Ovary (tissue), 3 donors: ENCODE results near the gene SLC4A3.

Experiments used
- EP300 ChIP-seq: sonication (generic); formaldehyde crosslinking; IDR thresholded peaks from one replicate; pipeline ENCODE4 v1.6.1; 2017; ENCODE audit warnings: antibody characterized with exemption
- POLR2A ChIP-seq: fragments of 450-650 bp; IDR thresholded peaks from one replicate; pipeline ENCODE4 v1.6.1; 2017; ENCODE audit warnings: antibody characterized with exemption, mild to moderate bottlenecking, moderate library complexity
- TF ChIP-seq, protein P1 (sequence below), 3 donors: fragments of 450-650 bp in 2 of 3; fragments of 200-600 bp in 1 of 3; IDR thresholded peaks; one replicate each; pipeline versions ENCODE4 v1.5.1 to v1.8.0; 2016 to 2022; ENCODE audit warnings: antibody characterized with exemption in 3 of 3, mild to moderate bottlenecking in 1 of 3
- donor health status: DM: no; HTN: no; CAD: no.

DNA sequence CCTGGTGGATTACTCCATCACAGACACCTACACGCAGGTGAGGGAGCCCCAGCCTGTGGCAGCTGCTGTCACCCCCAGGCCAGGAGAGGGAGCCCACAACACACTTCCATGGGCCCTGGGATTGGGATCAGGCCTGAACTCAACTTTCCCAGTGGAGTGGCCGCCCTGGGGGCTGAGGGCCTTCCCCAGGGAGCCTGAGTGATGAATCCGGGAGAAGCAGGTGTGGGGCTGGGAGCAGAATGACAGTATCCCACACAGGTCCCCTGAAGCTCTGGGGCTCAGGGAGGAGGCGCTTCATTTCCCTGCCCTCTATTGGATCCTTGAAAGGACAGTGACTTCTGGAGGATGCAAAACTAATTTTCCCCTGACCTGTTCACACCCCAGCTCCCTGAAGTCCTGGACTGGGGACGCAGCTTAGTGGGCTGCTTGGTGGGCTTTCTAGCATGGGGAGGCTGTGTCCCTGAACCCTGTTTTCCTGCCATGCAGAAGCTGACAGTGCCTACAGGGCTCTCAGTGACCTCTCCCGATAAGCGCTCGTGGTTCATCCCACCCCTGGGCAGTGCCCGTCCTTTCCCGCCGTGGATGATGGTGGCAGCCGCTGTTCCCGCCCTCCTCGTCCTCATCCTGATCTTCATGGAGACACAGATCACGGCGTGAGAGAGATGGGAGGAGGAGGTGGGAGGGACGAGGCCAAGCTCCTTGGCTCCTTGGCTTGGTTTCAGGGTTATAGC is 11.0 kb downstream of the SLC4A3 start:
- TF ChIP-seq, protein P1, sequence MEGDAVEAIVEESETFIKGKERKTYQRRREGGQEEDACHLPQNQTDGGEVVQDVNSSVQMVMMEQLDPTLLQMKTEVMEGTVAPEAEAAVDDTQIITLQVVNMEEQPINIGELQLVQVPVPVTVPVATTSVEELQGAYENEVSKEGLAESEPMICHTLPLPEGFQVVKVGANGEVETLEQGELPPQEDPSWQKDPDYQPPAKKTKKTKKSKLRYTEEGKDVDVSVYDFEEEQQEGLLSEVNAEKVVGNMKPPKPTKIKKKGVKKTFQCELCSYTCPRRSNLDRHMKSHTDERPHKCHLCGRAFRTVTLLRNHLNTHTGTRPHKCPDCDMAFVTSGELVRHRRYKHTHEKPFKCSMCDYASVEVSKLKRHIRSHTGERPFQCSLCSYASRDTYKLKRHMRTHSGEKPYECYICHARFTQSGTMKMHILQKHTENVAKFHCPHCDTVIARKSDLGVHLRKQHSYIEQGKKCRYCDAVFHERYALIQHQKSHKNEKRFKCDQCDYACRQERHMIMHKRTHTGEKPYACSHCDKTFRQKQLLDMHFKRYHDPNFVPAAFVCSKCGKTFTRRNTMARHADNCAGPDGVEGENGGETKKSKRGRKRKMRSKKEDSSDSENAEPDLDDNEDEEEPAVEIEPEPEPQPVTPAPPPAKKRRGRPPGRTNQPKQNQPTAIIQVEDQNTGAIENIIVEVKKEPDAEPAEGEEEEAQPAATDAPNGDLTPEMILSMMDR (IDR thresholded peaks at IDR 0.05): no peak
- TF ChIP-seq POLR2A (no peak), EP300 (no peak)
